IMR-90 (cell line): ENCODE data around the gene NEGR1. TPM values are rescaled to one million over a fixed set of nuclear protein-coding genes. Genes with fewer than 3 reads are reported as not detected.

Experiments
- ATAC-seq: fragments of 200-7000 bp; cut with Tn5 transposase; 2 replicates; pipeline ENCODE4 v1.9.1; 2020; ENCODE audit warnings: low read depth, mild to moderate bottlenecking, moderate library complexity
- BruUV-seq: library from RNA; stranded (reverse); fragments of 400-500 nt; replicated peaks from 2 replicates; lab custom pipeline; 2021; lab: Mats Ljungman, UMichigan
- CTCF ChIA-PET: fragments of 300-600 bp; formaldehyde crosslinking; extraction: SDS; loops from one replicate; lab custom pipeline; 2021; ENCODE audit warnings: antibody characterized with exemption; lab: Yijun Ruan, JAX
- POLR2A ChIA-PET: fragments of 300-600 bp; sonication (Branson Sonifier 250); formaldehyde crosslinking; loops from one replicate; lab custom pipeline; 2022; ENCODE audit warnings: antibody characterized with exemption; ENCODE audit not compliant: unreplicated experiment; lab: Charles Lee
- DNase-seq: peaks from one replicate; pipeline ENCODE4 v3.0.0; 2013
- H2AFZ ChIP-seq: replicated peaks from 2 replicates; pipeline ENCODE3; 2013; ENCODE audit warnings: low read length, mild to moderate bottlenecking; ENCODE audit not compliant: poor library complexity
- H2AK5ac ChIP-seq: 2 replicates; pipeline ENCODE4 v1.6.1; 2013; ENCODE audit warnings: low read depth, low read length, inconsistent platforms
- H2AK9ac ChIP-seq: replicated peaks from 2 replicates; pipeline ENCODE3; 2013; ENCODE audit warnings: mild to moderate bottlenecking, low read depth, low read length, moderate library complexity; ENCODE audit not compliant: poor library complexity
- H2BK120ac ChIP-seq: 2 replicates; pipeline ENCODE4 v1.6.1; 2013; ENCODE audit warnings: low read depth, low read length, inconsistent platforms
- H2BK15ac ChIP-seq: 3 replicates; pipeline ENCODE4 v1.6.1; 2013; ENCODE audit warnings: low read depth, low read length, inconsistent platforms
- H2BK20ac ChIP-seq: 2 replicates; pipeline ENCODE4 v1.6.1; 2013; ENCODE audit warnings: low read depth, mild to moderate bottlenecking, inconsistent platforms, low read length, moderate library complexity
- H2BK5ac ChIP-seq: 2 replicates; pipeline ENCODE4 v1.6.1; 2013; ENCODE audit warnings: mild to moderate bottlenecking, low read depth, low read length, inconsistent platforms; ENCODE audit not compliant: poor library complexity, severe bottlenecking
- H3K14ac ChIP-seq: replicated peaks from 2 replicates; pipeline ENCODE4 v1.6.1; 2013; ENCODE audit warnings: low read depth, low read length, inconsistent platforms
- H3K18ac ChIP-seq: 2 replicates; pipeline ENCODE4 v1.6.1; 2013; ENCODE audit warnings: low read depth, low read length, control low read depth
- H3K23ac ChIP-seq: 2 replicates; pipeline ENCODE4 v1.6.1; 2013; ENCODE audit warnings: low read depth, low read length, inconsistent platforms
- H3K27ac ChIP-seq: 2 replicates; pipeline ENCODE4 v1.5.1; 2013; ENCODE audit warnings: mild to moderate bottlenecking, control low read depth, low read length; ENCODE audit not compliant: insufficient read depth
- H3K27me3 ChIP-seq: 2 replicates; pipeline ENCODE4 v1.6.1; 2013; ENCODE audit warnings: low read length; ENCODE audit not compliant: control insufficient read depth, insufficient read depth
- H3K36me3 ChIP-seq: 2 replicates; pipeline ENCODE4 v1.6.1; 2013; ENCODE audit warnings: low read length, mixed read lengths; ENCODE audit not compliant: control insufficient read depth, insufficient read depth
- H3K4ac ChIP-seq: 2 replicates; pipeline ENCODE4 v1.6.1; 2013; ENCODE audit warnings: low read depth, low read length, inconsistent platforms
- H3K4me1 ChIP-seq: 2 replicates; pipeline ENCODE4 v1.6.1; 2013; ENCODE audit warnings: low read length, mixed read lengths; ENCODE audit not compliant: control insufficient read depth, insufficient read depth
- H3K4me2 ChIP-seq: 2 replicates; pipeline ENCODE4 v1.6.1; 2013; ENCODE audit warnings: low read depth, mild to moderate bottlenecking, control low read depth, low read length, moderate library complexity
- H3K4me3 ChIP-seq: 2 replicates; pipeline ENCODE4 v1.5.1; 2013; ENCODE audit warnings: low read depth, mild to moderate bottlenecking, control low read depth, low read length, moderate library complexity; ENCODE audit not compliant: insufficient read depth
- H3K56ac ChIP-seq: 2 replicates; pipeline ENCODE4 v1.6.1; 2013; ENCODE audit warnings: low read length, inconsistent platforms; ENCODE audit not compliant: insufficient read depth; ENCODE audit errors: extremely low read depth
- H3K79me1 ChIP-seq, 2 experiments: 2 replicates each; pipeline ENCODE4 v1.6.1; 2013; ENCODE audit warnings: low read length in 2 of 2, inconsistent platforms in 1 of 2, low read depth in 1 of 2
- H3K9ac ChIP-seq: 2 replicates; pipeline ENCODE4 v1.6.1; 2013; ENCODE audit warnings: low read depth, low read length, control low read depth
- H3K9me1 ChIP-seq: 2 replicates; pipeline ENCODE4 v1.6.1; 2013; ENCODE audit warnings: low read length, inconsistent platforms; ENCODE audit not compliant: insufficient read depth
- H3K9me3 ChIP-seq: 2 replicates; pipeline ENCODE4 v1.6.1; 2013; ENCODE audit warnings: low read length; ENCODE audit not compliant: control insufficient read depth, insufficient read depth
- H4K20me1 ChIP-seq: 2 replicates; pipeline ENCODE4 v1.6.1; 2013; ENCODE audit warnings: low read length, inconsistent platforms; ENCODE audit not compliant: insufficient read depth
- H4K5ac ChIP-seq: 2 replicates; pipeline ENCODE4 v1.6.1; 2013; ENCODE audit warnings: mild to moderate bottlenecking, low read depth, low read length, control low read depth
- H4K8ac ChIP-seq, 2 experiments: 2 replicates each; pipeline ENCODE4 v1.6.1; 2013; ENCODE audit warnings: low read depth in 2 of 2, low read length in 2 of 2, control low read depth in 1 of 2, inconsistent platforms in 1 of 2
- H4K91ac ChIP-seq: 2 replicates; pipeline ENCODE4 v1.6.1; 2013; ENCODE audit warnings: low read depth, low read length, inconsistent platforms; ENCODE audit not compliant: insufficient read depth
- USF2 ChIP-seq: fragments of 150-350 bp; IDR thresholded peaks from 2 replicates; pipeline ENCODE4 v1.6.1; 2017; ENCODE audit warnings: mild to moderate bottlenecking, antibody characterized with exemption, low read length, low read depth
- WGBS, 2 experiments: methylation state at CpG; one replicate each; pipeline versions ENCODE4 v1.1.5 to v1.1.7; 2013; ENCODE audit warnings: missing lambda C conversion rate in 2 of 2; ENCODE audit not compliant: insufficient read length in 1 of 2; ENCODE audit errors: extremely low coverage in 2 of 2; 5-methylcytosine and 5-hydroxymethylcytosine counted together
- dilution Hi-C: fragments of 300-500 bp; cut with HindIII; formaldehyde crosslinking; loops from one replicate; pipeline ENCODE4 v1.14.3; 2018; ENCODE audit warnings: low sequenced_read_pairs; ENCODE audit not compliant: unreplicated experiment
- in situ Hi-C: fragments of 300-500 bp; cut with MboI; formaldehyde crosslinking; loops from 3 replicates; pipeline ENCODE4 v1.14.3; 2019; ENCODE audit warnings: low sequenced_read_pairs, inconsistent platforms, mixed read lengths
- intact Hi-C: fragments of 100-400 bp; cut with micrococcal nuclease; formaldehyde crosslinking; loops from 2 replicates; pipeline ENCODE4 v1.10.0; 2022
- polyA plus RNA-seq, 3 experiments: library from polyadenylated mRNA; depleted of rRNA; stranded (reverse); fragments of >200 nt; gene quantifications; 2 replicates each; pipeline ENCODE4 v1.2.3, GENCODE V29; 2012; ENCODE audit warnings: low replicate concordance in 1 of 3
- total RNA-seq: library from RNA; depleted of rRNA; stranded (reverse); fragments of >200 nt; gene quantifications from 2 replicates; pipeline ENCODE4 v1.2.3, GENCODE V29; 2012

Gene NEGR1
- total and polyA plus RNA-seq, 2 of the 4 experiments (the other 2 are of a cell fraction): 5.1 to 9.1 TPM

- Histone ChIP-seq H2BK120ac (no peak overlapping the region), H3K36me3 (no peaks in the 10 kb centered on the region), H4K5ac (no peak overlapping the region), H3K9ac (no peak overlapping the region), H4K91ac (no peak overlapping the region), H3K14ac (no peak overlapping the region), H2BK15ac (no peak overlapping the region), H3K9me1 (no peaks in the 10 kb centered on the region), H3K79me1 (no peaks in the 10 kb centered on the region), H3K27ac (no peak overlapping the region), H4K8ac (no peak overlapping the region), H2AK5ac (no peak overlapping the region), H3K18ac (no peak overlapping the region), H3K27me3 (no peaks in the 10 kb centered on the region), H2BK5ac (no peak overlapping the region), H2AK9ac (no peak overlapping the region), H3K4me2 (no peak overlapping the region), H4K20me1 (no peaks in the 10 kb centered on the region), H3K56ac (no peak overlapping the region), H3K4ac (no peak overlapping the region), H2AFZ (no peak overlapping the region), H3K4me3 (no peak overlapping the region), H3K9me3 (no peaks in the 10 kb centered on the region; the same call in 1 of the 2 replicates), H3K4me1 (no peaks in the 10 kb centered on the region), H3K23ac (no peak overlapping the region), H2BK20ac (no peak overlapping the region)
- no peak for TF ChIP-seq USF2
- ATAC-seq (no peak), DNase-seq (peak; percentile 11)
- 40% methylated on average over 1 of the region's 4 CpGs; no CpG with 5 or more reads in 1 of the 2 experiments for WGBS, 2 experiments
- POLR2A ChIA-PET: no interaction called here
- CTCF ChIA-PET: interaction anchor here (0.6 kb wide), 1 partner anchor 416 kb away, joined by 3 read pairs; no protein-coding TSS in a partner anchor
- no TSS peak for BruUV-seq
- intact Hi-C loops: no loop called here
- in situ Hi-C loops: no loop called here
- dilution Hi-C loops: no loop called here
Measured at GRCh38 chr1:71509051-71509595, 773.2 kb downstream of the NEGR1 start.
